GM12874 (cell line): ENCODE data around the gene TMEM138.

Source experiments
- TF ChIP-seq, protein P1 (sequence below): IDR thresholded peaks from 2 replicates; pipeline ENCODE4 v1.5.1; 2011; ENCODE audit warnings: low read depth, mild to moderate bottlenecking, control low read depth, low read length, moderate library complexity; ENCODE audit not compliant: insufficient read depth

Gene TMEM138

DNA sequence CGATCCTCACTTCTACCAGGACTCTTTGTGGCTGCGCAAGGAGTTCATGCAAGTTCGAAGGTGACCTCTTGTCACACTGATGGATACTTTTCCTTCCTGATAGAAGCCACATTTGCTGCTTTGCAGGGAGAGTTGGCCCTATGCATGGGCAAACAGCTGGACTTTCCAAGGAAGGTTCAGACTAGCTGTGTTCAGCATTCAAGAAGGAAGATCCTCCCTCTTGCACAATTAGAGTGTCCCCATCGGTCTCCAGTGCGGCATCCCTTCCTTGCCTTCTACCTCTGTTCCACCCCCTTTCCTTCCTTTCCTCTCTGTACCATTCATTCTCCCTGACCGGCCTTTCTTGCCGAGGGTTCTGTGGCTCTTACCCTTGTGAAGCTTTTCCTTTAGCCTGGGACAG is 6.5 kb downstream of the TMEM138 start:
- TF ChIP-seq, protein P1, sequence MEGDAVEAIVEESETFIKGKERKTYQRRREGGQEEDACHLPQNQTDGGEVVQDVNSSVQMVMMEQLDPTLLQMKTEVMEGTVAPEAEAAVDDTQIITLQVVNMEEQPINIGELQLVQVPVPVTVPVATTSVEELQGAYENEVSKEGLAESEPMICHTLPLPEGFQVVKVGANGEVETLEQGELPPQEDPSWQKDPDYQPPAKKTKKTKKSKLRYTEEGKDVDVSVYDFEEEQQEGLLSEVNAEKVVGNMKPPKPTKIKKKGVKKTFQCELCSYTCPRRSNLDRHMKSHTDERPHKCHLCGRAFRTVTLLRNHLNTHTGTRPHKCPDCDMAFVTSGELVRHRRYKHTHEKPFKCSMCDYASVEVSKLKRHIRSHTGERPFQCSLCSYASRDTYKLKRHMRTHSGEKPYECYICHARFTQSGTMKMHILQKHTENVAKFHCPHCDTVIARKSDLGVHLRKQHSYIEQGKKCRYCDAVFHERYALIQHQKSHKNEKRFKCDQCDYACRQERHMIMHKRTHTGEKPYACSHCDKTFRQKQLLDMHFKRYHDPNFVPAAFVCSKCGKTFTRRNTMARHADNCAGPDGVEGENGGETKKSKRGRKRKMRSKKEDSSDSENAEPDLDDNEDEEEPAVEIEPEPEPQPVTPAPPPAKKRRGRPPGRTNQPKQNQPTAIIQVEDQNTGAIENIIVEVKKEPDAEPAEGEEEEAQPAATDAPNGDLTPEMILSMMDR: no peak

DNA sequence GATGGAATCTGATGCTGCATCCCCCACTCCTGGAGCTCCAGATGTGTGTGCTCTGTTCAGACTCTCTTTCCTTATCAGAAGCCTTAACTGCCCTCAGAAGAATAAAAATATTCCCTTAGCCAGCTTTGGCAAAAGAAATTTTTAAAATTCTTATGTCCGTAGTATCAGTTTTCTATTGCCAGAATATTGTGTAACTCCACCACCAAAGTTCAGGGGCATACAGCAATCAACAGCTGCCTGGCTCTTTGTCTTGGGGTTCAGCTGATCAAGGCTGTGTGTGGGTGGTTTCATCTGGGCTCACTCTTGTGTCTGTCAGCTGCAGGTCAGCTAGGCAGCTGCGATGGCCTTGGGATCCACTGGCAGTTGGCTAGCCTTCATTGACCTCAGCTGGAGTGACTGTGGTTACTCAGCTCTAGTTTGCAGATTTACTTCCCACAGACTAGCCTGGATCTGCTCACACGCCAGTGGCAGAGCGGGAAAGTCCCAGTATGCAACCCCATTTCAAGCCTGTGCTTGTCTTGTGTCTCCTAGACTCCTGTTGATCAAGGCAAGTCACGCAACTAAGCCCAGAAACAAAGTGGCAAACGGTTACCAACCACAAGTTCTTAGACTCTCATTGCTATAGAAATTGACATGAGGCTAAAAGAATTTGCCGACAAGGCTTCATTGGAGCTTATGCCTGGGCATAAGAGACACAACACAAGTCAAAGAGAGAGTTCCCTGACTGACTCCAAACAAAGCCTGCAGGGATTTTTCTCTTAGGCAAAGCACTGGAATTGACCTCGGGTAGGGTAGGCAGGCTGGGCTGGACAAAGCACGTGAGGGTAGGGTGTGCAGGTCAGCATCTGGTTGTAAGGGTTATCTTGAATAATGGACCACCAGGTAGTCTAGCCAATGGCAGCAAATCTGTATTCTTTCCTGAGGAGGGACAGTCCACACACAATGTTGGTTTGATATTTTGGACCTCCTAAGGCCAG is 7.5 kb downstream of the TMEM138 start:
- TF ChIP-seq, protein P1: no peak

DNA sequence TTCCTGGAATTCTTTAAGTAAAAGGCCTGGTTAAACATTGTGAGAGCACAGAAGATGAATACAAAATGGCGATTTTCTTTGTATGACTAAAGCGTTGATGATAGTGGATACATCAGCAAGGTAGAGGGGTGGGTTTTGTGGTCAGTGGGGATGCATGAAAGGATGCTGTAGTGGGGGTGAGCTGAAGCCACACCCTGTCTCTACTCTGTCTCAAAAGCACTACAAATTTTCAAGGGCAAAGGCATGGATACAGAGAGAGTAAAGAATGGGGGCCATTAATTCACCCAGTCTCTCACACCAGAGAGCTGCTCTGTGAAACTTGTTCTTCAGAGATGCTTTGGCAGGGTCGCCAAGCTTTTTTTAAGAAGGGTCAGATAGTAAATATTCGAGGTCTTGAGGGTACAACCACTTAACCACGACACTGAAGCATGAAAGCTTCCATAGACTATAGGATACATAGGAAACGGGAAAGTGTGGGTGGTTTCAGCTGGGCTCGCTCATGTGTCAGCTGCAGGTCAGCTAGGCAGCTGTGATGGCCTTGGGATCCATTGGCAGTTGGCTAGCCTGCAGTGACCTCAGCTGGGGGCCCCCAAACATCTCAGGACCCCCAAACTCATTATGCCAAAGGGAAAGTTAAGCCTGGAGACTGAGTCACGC is 8.3 kb downstream of the TMEM138 start:
- TF ChIP-seq, protein P1: no peak

DNA sequence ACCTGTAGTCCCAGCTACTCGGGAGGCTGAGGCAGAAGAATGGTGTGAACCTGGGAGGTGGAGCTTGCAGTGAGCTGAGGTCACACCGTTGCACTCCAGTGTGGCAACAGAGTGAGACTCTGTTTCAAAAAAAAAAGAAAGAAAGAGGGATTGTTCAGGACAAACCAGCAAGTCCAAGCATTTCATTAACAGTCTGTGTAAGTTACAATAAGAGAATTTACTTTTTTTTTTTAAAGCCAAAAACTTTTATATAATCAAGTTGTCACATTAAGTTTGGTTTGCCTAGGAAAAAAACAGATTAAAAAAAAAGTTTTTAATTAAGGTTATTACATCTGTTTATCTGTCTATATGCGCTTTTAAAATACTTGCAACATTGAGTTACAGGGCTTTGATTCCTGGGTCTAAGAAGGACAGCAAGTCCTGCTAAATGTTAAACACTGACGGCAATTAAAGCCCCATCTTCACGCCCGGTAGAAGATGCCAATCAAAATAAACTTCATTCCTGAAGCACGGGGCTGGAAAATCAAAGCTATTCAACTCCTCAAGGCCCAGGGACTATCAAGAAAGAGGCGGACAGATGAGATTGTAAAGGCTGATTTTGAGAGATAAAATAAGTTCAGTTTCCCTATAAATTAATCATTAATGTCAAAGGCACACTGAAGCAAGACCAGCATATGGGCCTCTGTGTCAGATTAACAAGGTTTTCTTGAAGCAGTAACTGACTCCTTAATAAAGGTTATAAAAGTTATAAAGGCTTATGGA is 10.7 kb downstream of the TMEM138 start:
- TF ChIP-seq, protein P1: no peak

GRCh38 chr11:61375761-61376108 is 13.6 kb downstream of the TMEM138 start:
- TF ChIP-seq, protein P1: no peak

DNA sequence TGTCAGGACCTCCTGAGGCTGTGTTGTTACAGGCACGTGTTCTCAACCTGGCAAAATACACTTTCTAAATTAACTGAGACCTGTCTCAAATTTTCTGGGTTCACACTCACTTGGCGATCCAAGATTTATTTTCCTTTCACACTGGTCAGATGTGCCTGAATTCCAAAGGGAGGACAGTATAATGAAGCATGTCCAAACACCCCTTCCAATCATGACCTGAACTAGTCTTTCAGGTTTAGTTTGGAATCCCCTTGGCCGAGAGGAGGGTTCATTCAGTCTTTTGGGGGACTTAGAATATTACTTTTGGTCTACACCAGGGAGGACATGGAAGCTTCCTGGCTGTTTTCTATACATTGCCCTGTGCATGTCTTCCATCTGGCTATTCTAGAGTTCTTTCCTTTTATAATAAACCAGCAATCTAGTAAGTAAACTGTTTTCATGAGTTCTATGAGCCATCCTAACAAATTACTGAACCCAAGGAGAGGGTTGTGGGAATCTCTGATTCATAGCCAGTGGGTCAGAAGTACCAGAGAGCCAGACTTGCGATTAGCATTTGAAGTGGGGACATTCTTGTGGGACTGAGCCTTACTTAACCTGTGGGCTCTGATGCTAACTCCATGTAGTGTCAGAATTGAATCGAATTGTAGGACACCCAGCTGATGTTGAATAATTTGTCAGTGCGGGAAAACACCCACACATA is 15.4 kb downstream of the TMEM138 start:
- TF ChIP-seq, protein P1: no peak
